ENCODE data around the gene ABCC4. TPM values are rescaled to one million over a fixed set of nuclear protein-coding genes. Genes with fewer than 3 reads are reported as not detected.

ABCC4 gene
- total and polyA plus RNA-seq, 2 of the 13 experiments (the other 11 are each of a cell fraction or from before 2014, with no cell fraction given) = 4.2 to 11.3 TPM

- H2AFZ ChIP-seq (ENCODE audit: low read length) = no peak overlapping the region
- H3K79me2 ChIP-seq (ENCODE audit: insufficient read depth, low read length) = no peaks in the 10 kb centered on the region
- no peak for TF ChIP-seq ZNF24 (IDR thresholded peaks at IDR 0.05)
- TF ChIP-seq KLF12 (CRISPR knock-in tag; IDR thresholded peaks at IDR 0.05; ENCODE audit: borderline replicate concordance) = no peak
- TF ChIP-seq ZNF513 (CRISPR knock-in tag; conservative IDR thresholded peaks at IDR 0.05) = no peak
- TF ChIP-seq RELA (CRISPR knock-in tag; IDR thresholded peaks at IDR 0.05) = no peak
- TF ChIP-seq ZNF607 (CRISPR knock-in tag; IDR thresholded peaks at IDR 0.05; ENCODE audit: borderline replicate concordance) = no peak
- no peak for TF ChIP-seq NFE2L2 (IDR thresholded peaks at IDR 0.05; ENCODE audit: low read length)
- TF ChIP-seq CERS6 (CRISPR knock-in tag; IDR thresholded peaks at IDR 0.05) = no peak
- TF ChIP-seq SALL1 (CRISPR knock-in tag; IDR thresholded peaks at IDR 0.05) = no peak
- no peak for TF ChIP-seq MIER3 (CRISPR knock-in tag; IDR thresholded peaks at IDR 0.05; ENCODE audit: borderline replicate concordance)
- TF ChIP-seq TRIM24 (CRISPR knock-in tag; IDR thresholded peaks at IDR 0.05) = no peak
- no peak for TF ChIP-seq ZNF329 (CRISPR knock-in tag; IDR thresholded peaks at IDR 0.05; ENCODE audit: low read depth)
- no peak for TF ChIP-seq AGO1 (IDR thresholded peaks at IDR 0.05; ENCODE audit: low read depth, low read length, poor library complexity, severe bottlenecking)
- no peak for TF ChIP-seq RAD21 (CRISPR knock-in tag; IDR thresholded peaks at IDR 0.05)
- no peak for TF ChIP-seq FOXP4 (CRISPR knock-in tag; IDR thresholded peaks at IDR 0.05)
- TF ChIP-seq, protein P1, sequence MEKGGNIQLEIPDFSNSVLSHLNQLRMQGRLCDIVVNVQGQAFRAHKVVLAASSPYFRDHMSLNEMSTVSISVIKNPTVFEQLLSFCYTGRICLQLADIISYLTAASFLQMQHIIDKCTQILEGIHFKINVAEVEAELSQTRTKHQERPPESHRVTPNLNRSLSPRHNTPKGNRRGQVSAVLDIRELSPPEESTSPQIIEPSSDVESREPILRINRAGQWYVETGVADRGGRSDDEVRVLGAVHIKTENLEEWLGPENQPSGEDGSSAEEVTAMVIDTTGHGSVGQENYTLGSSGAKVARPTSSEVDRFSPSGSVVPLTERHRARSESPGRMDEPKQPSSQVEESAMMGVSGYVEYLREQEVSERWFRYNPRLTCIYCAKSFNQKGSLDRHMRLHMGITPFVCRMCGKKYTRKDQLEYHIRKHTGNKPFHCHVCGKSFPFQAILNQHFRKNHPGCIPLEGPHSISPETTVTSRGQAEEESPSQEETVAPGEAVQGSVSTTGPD (CRISPR knock-in tag; IDR thresholded peaks at IDR 0.05) = no peak
- ChIA-PET POLR2A (no interaction called here), CTCF (ENCODE audit: low intra/inter-chr PET ratio, low total read pairs) (no interaction called here)
- no peaks in the 10 kb centered on the region for H4K20me1 ChIP-seq (ENCODE audit: insufficient read depth, low read length)
- no peak for DNase-seq (ENCODE audit: low spot score)
- no TSS peak for BruUV-seq (replicated peaks)
- in situ Hi-C loops (cut with HindIII; ENCODE audit: extremely low pct_ligation_motif_present, low pct_unique_long_range_greater_than_20kb) = no loop called here
- ATAC-seq = no peak
- no peak overlapping the region for H3K4me2 ChIP-seq (ENCODE audit: low read depth, low read length)
- H3K9me3 ChIP-seq (ENCODE audit: low read length) = no peaks in the 10 kb centered on the region
- 94% methylated on average over 7 of the region's 7 CpGs for WGBS (ENCODE audit: low lambda C conversion rate)
- H3K9ac ChIP-seq (ENCODE audit: insufficient read depth, low read depth, low read length) = no peak overlapping the region
- H3K4me1 ChIP-seq (ENCODE audit: insufficient read depth, low read length) = peaks cover 12% of the 10 kb centered on the region
- no peak for FAIRE-seq
- intact Hi-C loops (cut with micrococcal nuclease; ENCODE audit: unreplicated experiment) = no loop called here
- H3K27ac ChIP-seq (ENCODE audit: extremely low read length, insufficient read depth, low read length) = no peak overlapping the region
- no peak overlapping the region for H3K4me3 ChIP-seq (replicated peaks in 1 of 3; ENCODE audit: insufficient read depth in 1 of 3, low read depth in 2 of 3, low read length in 3 of 3)
- H3K36me3 ChIP-seq (replicated peaks in 1 of 2; ENCODE audit: control insufficient read depth in 1 of 2, insufficient read depth in 2 of 2, low read length in 2 of 2) = peaks cover 0 to 3% of the 10 kb centered on the region in 2 experiments; a peak in 2 of 5 replicates
- no peaks in the 10 kb centered on the region for H3K27me3 ChIP-seq (ENCODE audit: control insufficient read depth in 1 of 2, insufficient read depth in 2 of 2, low read length in 2 of 2)
Measured at GRCh38 chr13:95243207-95243606, 58.0 kb downstream of the ABCC4 start.

Data from HepG2 (cell line).